A549 (cell line): ENCODE results near the gene HSPB2.

Experiments
- CTCF ChIP-seq: fragments of >200 bp; sonication (Bioruptor Twin); formaldehyde crosslinking; IDR thresholded peaks from 3 replicates; pipeline ENCODE4 v1.5.1; 2016
- EP300 ChIP-seq, 2 experiments: fragments of >200 bp; sonication (Bioruptor Twin); formaldehyde crosslinking; IDR thresholded peaks; 2 replicates in 1 of 2; 3 replicates in 1 of 2; pipeline ENCODE4 v1.6.1; 2016 to 2017
- JUN ChIP-seq, 2 experiments: fragments of >200 bp; sonication (Bioruptor Twin); formaldehyde crosslinking; IDR thresholded peaks; 2 replicates in 1 of 2; 3 replicates in 1 of 2; pipeline ENCODE4 v1.6.1; 2016 to 2017
- SMC3 ChIP-seq: fragments of >200 bp; sonication (Bioruptor Twin); formaldehyde crosslinking; IDR thresholded peaks from 3 replicates; pipeline ENCODE4 v1.6.1; 2018; ENCODE audit warnings: inconsistent platforms

- TF ChIP-seq EP300 (IDR thresholded peaks at IDR 0.05) (no peak), CTCF (no peak), JUN (IDR thresholded peaks at IDR 0.05) (no peak), SMC3 (no peak)
These were observed 752 bp upstream of the HSPB2 start, which contains the start of gene CRYAB for GRCh38 chr11:111911563-111912401.
